ENCODE results near the gene IGFBP7. TPM values are rescaled to one million over a fixed set of nuclear protein-coding genes. Genes with fewer than 3 reads are reported as not detected.

The IGFBP7 gene
- total and polyA plus RNA-seq, 10 of the 15 experiments (the other 5 are each of a cell fraction or from before 2014, with no cell fraction given): 0.69 to 1.9 (median 1.4) TPM; not detected in 5

- peaks cover 0 to 3% of the 10 kb centered on the region in 2 experiments; a peak in 3 of 4 replicates for H3K27me3 ChIP-seq (replicated peaks in 1 of 2; ENCODE audit: control insufficient read depth in 2 of 2, insufficient read depth in 2 of 2, low read length in 1 of 2)
- no peaks in the 10 kb centered on the region for H4K20me1 ChIP-seq (ENCODE audit: control insufficient read depth, insufficient read depth)
- H3K4me1 ChIP-seq (ENCODE audit: control insufficient read depth, insufficient read depth, low read length): no peaks in the 10 kb centered on the region
- ATAC-seq: no peak
- no peak overlapping the region for H3K9ac ChIP-seq (ENCODE audit: control insufficient read depth, insufficient read depth, low read length)
- TF ChIP-seq MTA2 (IDR thresholded peaks at IDR 0.05; ENCODE audit: low read depth) (no peak), CHD4 (IDR thresholded peaks at IDR 0.05) (no peak), NKRF (conservative IDR thresholded peaks at IDR 0.05) (no peak), SP1 (IDR thresholded peaks at IDR 0.05; ENCODE audit: low read depth, low read length) (no peak), ZNF687 (IDR thresholded peaks at IDR 0.05) (no peak)
- no peaks in the 10 kb centered on the region for H3K9me3 ChIP-seq (replicated peaks; ENCODE audit: control insufficient read depth, insufficient read depth, low read length)
- no peak for DNase-seq (ENCODE audit: low read depth, low spot score)
- in situ Hi-C loops (cut with MboI): no loop called here
- no peak overlapping the region for H3K4me3 ChIP-seq
- ChIA-PET RAD21 (ENCODE audit: unreplicated experiment) (no interaction called here), SMC1A (ENCODE audit: uncharacterized antibody, unreplicated experiment) (no interaction called here), CTCF (interaction anchor here (0.9 kb wide), 1 partner anchor 9 kb away, joined by 3 read pairs; no protein-coding TSS in a partner anchor), POLR2A (no interaction called here)
- H3K36me3 ChIP-seq (ENCODE audit: control insufficient read depth in 2 of 2, insufficient read depth in 2 of 2, low read length in 1 of 2): no peaks in the 10 kb centered on the region
- intact Hi-C loops (cut with micrococcal nuclease; ENCODE audit: unreplicated experiment): no loop called here
- FAIRE-seq: no peak
- no TSS peak for BruUV-seq (replicated peaks)
- H3K79me2 ChIP-seq (ENCODE audit: control insufficient read depth, insufficient read depth, low read length): no peaks in the 10 kb centered on the region
- 20% methylated on average over 6 of the region's 6 CpGs for WGBS (ENCODE audit: insufficient coverage, insufficient replicate concordance, low lambda C conversion rate, missing lambda C conversion rate)
- H3K27ac ChIP-seq (ENCODE audit: control insufficient read depth, insufficient read depth): no peak overlapping the region
- H3K4me2 ChIP-seq (ENCODE audit: control insufficient read depth, insufficient read depth): no peak overlapping the region
- no peak overlapping the region for H2AFZ ChIP-seq (ENCODE audit: control insufficient read depth, low read depth, low read length)
Measured at GRCh38 chr4:57093845-57094831, 16.0 kb downstream of the IGFBP7 start.

Data from GM12878 (cell line).